Measurements from ENCODE around the gene HS3ST1. TPM values are rescaled to one million over a fixed set of nuclear protein-coding genes. Genes with fewer than 3 reads are reported as not detected.

Gene HS3ST1
- total RNA-seq, 1 donor from 2014 or later, result under 0.01 TPM

DNA sequence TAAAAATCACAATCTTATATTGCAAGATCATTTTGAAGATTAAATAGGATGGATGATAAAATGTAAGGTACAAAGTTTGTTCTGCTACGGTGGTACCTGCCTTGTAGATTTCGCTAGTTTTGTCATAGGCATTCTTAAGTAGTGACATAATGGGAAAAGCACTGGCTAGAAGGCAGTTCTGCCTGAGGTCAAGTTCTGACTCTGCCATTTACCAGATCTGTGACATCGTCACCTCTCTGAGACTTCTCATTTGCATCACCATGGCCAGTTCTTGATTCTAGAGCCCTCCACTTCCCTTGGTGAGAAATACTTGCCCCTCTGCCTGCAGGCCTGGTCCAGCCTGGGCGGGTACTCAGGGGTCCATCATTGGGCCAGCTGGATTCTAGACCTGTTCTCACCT lies 85.2 kb downstream of the HS3ST1 start:
- no peak overlapping the region for H3K4me3 ChIP-seq (ENCODE audit: low read length in 3 of 3)
- no peaks in the 10 kb centered on the region for H3K4me1 ChIP-seq (ENCODE audit: control insufficient read depth in 3 of 3, insufficient read depth in 3 of 3, low read length in 3 of 3)
- no peaks in the 10 kb centered on the region for H3K9me3 ChIP-seq (ENCODE audit: control insufficient read depth in 3 of 3, low read length in 3 of 3)
- H3K27me3 ChIP-seq (ENCODE audit: control insufficient read depth in 3 of 3, insufficient read depth in 3 of 3, low read length in 3 of 3), result no peaks in the 10 kb centered on the region
- H3K9ac ChIP-seq (ENCODE audit: low read depth in 1 of 3, low read length in 3 of 3), result no peak overlapping the region
- no peaks in the 10 kb centered on the region for H3K36me3 ChIP-seq (ENCODE audit: control insufficient read depth in 3 of 3, insufficient read depth in 3 of 3, low read length in 3 of 3)
- no peak overlapping the region for H3K27ac ChIP-seq (ENCODE audit: low read depth, low read length)

Small RNA genes lying within 50 kb of the gene (small RNA-seq; reads per million reads assigned to genes)
- not detected for gene MIR572
- not detected for gene RNA5SP156

Data from skeletal muscle tissue (tissue), 5 donors.